Measurements from ENCODE around the gene HAAO. TPM values are rescaled to one million over a fixed set of nuclear protein-coding genes. Genes with fewer than 3 reads are reported as not detected.

HAAO gene
- polyA plus RNA-seq, 6 donors from 2014 or later: 3.0 to 6.7 (median 5.2) TPM; not detected in 1

DNA sequence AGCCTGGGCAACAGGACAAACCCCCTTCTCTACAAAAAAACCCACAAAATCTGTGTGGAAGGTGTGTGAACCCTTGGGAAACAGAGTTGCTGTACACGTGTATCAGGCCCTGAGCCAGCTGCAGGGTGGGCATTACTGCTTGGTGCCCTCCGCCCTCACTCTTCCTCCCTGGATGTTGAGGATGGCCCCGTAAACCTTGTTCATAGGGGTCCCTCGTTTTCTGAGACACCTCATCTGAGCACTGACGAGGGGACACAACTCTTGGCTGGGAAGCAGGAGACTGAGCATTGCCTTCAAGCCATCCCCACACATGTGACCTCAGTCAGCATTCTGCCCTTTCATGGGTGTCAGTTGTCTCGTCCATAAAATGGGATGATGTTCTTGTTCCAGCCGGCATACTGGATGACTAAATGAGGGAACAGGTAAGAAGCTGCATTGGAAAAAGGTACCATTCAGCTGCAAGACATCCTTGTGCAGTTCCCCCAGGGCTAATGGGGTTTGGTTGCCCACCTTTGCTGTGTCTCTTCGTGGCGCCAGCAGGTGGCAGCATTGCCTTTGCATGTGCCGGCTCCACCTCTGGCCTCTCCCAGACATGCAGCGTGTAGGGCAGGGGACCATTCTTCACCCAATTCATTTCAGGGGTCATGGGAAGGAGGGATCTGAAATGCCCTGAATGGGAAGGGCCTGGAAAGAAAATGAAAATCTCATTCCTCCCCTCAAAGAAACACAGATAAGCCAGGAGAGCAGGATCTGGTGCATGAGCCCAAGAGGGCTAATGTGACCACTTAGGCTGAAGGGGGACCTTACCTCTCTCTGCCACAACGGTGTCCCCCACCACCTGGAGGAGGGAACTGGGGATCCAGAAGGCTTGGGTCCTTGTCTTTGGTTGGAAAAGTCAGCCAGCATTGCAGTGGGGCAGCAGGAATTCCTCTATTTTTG, 36.4 kb upstream of the HAAO start:
- Mint-ChIP-seq H3K9me3 (peaks cover 0 to 1% (median 0%) of the 10 kb centered on the region in 7 donors), H3K27ac (peak overlapping the region in 3 of 6 donors; percentile 51 to 73 (median 60)), H3K36me3 (no peaks in the 10 kb centered on the region), H3K4me3 (peak overlapping the region in 1 of 8 donors; percentile 28), H3K4me1 (peaks cover 10 to 22% (median 16%) of the 10 kb centered on the region in 3 donors), H3K27me3 (peaks cover 0 to 15% (median 0%) of the 10 kb centered on the region in 3 donors)
- DNase-seq (peak; percentile 64), ATAC-seq (ENCODE audit: low read depth in 2 of 2) (peak; percentile 88 to 92)

- Mint-ChIP-seq H3K27me3 (peaks cover 0 to 15% (median 0%) of the 10 kb centered on the region in 3 donors), H3K9me3 (peaks cover 0 to 1% (median 0%) of the 10 kb centered on the region in 7 donors), H3K4me1 (peaks cover 10 to 22% (median 16%) of the 10 kb centered on the region in 3 donors), H3K4me3 (peak overlapping the region in 7 of 8 donors; percentile 36 to 88 (median 67)), H3K27ac (peak overlapping the region in 1 of 6 donors; percentile 60), H3K36me3 (no peaks in the 10 kb centered on the region)
- ATAC-seq (ENCODE audit: low read depth in 2 of 2) (peak; percentile 75 to 82), DNase-seq (peak; percentile 68)
These were observed 35.5 kb upstream of the HAAO start for GRCh38 chr2:42827647-42828486.

GRCh38 chr2:42826231-42826630, 33.8 kb upstream of the HAAO start:
- Mint-ChIP-seq H3K4me1 (peaks cover 10 to 22% (median 16%) of the 10 kb centered on the region in 3 donors), H3K27ac (no peak overlapping the region), H3K4me3 (no peak overlapping the region), H3K27me3 (peaks cover 0 to 15% (median 0%) of the 10 kb centered on the region in 3 donors), H3K9me3 (no peaks in the 10 kb centered on the region), H3K36me3 (no peaks in the 10 kb centered on the region)
- no peak for ATAC-seq (ENCODE audit: low read depth in 2 of 2)
- no peak for DNase-seq

DNA sequence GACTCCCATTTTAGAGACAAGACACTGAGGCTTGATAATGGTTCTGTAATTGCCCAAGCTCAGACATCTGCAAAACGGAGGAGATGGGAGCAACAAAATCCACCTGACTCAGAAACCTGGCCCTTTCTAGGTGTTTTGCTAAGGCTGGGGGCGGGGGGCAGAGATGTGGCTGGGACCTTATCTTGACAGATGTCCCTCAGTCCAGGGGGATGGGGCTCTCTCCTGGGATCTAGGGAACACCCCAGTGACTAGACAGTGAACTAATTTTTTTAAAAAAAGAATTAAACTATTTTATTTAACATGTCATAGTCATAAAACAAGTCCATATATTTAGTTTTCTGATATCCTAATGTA, 32.0 kb upstream of the HAAO start:
- H3K27ac Mint-ChIP-seq: no peak overlapping the region
- peaks cover 0 to 18% (median 0%) of the 10 kb centered on the region in 3 donors for H3K27me3 Mint-ChIP-seq
- peaks cover 10 to 20% (median 16%) of the 10 kb centered on the region in 3 donors for H3K4me1 Mint-ChIP-seq
- no peak overlapping the region for H3K4me3 Mint-ChIP-seq
- H3K9me3 Mint-ChIP-seq: peaks cover 0 to under 1% (median 0%) of the 10 kb centered on the region in 7 donors
- H3K36me3 Mint-ChIP-seq: peaks cover 0 to 3% of the 10 kb centered on the region in 2 donors
- DNase-seq (no peak), ATAC-seq (ENCODE audit: low read depth in 2 of 2) (no peak)

DNA sequence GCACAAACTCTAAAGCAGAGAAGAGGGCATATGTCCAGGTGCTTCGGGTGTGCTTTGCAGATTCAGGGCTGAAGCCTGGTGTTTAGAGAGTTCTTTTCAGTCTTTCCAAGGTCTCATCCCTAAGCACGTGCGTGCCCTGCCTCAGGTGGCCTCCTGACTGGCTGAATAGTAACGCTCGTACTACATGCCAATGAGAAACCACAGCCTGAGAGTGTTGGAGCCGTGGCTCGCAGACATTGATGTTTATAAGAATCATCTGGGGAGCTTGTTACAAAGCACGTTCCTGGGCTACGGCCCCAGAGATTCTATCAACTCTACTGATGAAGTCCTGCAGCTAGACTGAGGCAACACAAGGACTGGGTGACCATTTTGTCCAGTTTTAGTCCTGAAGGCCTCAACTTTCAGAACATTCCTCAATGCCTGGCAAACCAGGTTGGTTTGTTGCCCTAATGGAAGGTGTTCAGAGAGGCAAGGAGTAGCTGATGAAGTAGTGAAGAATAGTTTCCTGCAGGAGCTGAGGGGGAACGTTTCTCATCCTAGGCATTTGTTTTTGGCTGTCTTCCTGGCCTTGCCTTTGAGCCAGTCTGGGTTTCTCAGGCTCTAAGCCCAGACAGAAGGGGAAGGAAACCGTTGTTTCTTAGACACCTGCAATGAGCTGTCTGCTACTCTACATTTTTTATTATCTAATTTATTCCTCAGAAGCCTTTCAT, 31.5 kb upstream of the HAAO start:
- H3K36me3 Mint-ChIP-seq: peaks cover 0 to 8% of the 10 kb centered on the region in 2 donors
- ATAC-seq (ENCODE audit: low read depth in 2 of 2) (no peak), DNase-seq (no peak)
- H3K27me3 Mint-ChIP-seq: peaks cover 0 to 22% (median 0%) of the 10 kb centered on the region in 3 donors
- no peak overlapping the region for H3K27ac Mint-ChIP-seq
- H3K9me3 Mint-ChIP-seq: peaks cover 0 to 5% (median 0%) of the 10 kb centered on the region in 7 donors
- peaks cover 7 to 15% (median 14%) of the 10 kb centered on the region in 3 donors for H3K4me1 Mint-ChIP-seq
- H3K4me3 Mint-ChIP-seq: no peak overlapping the region

DNA sequence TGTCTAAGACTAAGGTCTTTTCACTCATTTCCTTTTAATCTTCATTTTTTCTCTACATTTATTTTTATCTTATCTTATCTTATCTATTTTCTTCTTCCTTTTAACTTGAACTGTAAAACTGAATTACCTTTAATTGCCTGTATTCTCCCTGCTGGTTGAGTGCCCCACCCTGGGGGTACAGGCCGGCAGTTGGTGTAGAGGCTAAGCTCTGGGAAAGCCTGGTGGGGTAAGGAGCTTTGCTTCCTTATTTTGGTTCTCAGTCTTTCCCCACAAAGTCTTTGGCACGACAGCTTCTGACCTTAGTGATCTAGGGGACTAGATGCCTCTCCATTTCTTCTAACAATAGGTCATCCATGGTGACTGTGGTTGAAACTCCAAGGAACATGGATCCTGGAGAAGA, 26.8 kb upstream of the HAAO start:
- no peaks in the 10 kb centered on the region for H3K4me1 Mint-ChIP-seq
- ATAC-seq (ENCODE audit: low read depth in 2 of 2): no peak

GRCh38 chr2:42815726-42816125, 23.3 kb upstream of the HAAO start:
- peaks cover 6 to 9% of the 10 kb centered on the region in 2 donors for H3K36me3 Mint-ChIP-seq

More for the DNA sequence above, 26.8 kb upstream of the HAAO start:
- H3K4me3 Mint-ChIP-seq: no peak overlapping the region
- peaks cover 0 to 7% (median 0%) of the 10 kb centered on the region in 3 donors for H3K27me3 Mint-ChIP-seq
- H3K36me3 Mint-ChIP-seq: peaks cover under 1 to 9% of the 10 kb centered on the region in 2 donors
- no peak for DNase-seq
- peaks cover 0 to 10% (median 2%) of the 10 kb centered on the region in 7 donors for H3K9me3 Mint-ChIP-seq
- no peak overlapping the region for H3K27ac Mint-ChIP-seq

GRCh38 chr2:42813763-42814162, 21.4 kb upstream of the HAAO start:
- DNase-seq: no peak
- peak overlapping the region in 1 of 6 donors; percentile 65 for H3K27ac Mint-ChIP-seq
- ATAC-seq (ENCODE audit: low read depth in 2 of 2): no peak
- peaks cover 0 to 4% (median 2%) of the 10 kb centered on the region in 7 donors for H3K9me3 Mint-ChIP-seq
- H3K4me3 Mint-ChIP-seq: peak overlapping the region in 1 of 8 donors; percentile 96
- H3K4me1 Mint-ChIP-seq: peaks cover 13 to 17% (median 16%) of the 10 kb centered on the region in 3 donors
- no peaks in the 10 kb centered on the region for H3K27me3 Mint-ChIP-seq
- H3K36me3 Mint-ChIP-seq: peaks cover 0 to 6% of the 10 kb centered on the region in 2 donors

More at GRCh38 chr2:42815726-42816125, 23.3 kb upstream of the HAAO start:
- peaks cover 1 to 9% (median 5%) of the 10 kb centered on the region in 3 donors for H3K4me1 Mint-ChIP-seq
- no peak overlapping the region for H3K4me3 Mint-ChIP-seq
- DNase-seq (no peak), ATAC-seq (ENCODE audit: low read depth in 2 of 2) (no peak)
- peaks cover 0 to 7% (median 0%) of the 10 kb centered on the region in 3 donors for H3K27me3 Mint-ChIP-seq
- H3K9me3 Mint-ChIP-seq: peaks cover 0 to 10% (median 4%) of the 10 kb centered on the region in 7 donors
- no peak overlapping the region for H3K27ac Mint-ChIP-seq

DNA sequence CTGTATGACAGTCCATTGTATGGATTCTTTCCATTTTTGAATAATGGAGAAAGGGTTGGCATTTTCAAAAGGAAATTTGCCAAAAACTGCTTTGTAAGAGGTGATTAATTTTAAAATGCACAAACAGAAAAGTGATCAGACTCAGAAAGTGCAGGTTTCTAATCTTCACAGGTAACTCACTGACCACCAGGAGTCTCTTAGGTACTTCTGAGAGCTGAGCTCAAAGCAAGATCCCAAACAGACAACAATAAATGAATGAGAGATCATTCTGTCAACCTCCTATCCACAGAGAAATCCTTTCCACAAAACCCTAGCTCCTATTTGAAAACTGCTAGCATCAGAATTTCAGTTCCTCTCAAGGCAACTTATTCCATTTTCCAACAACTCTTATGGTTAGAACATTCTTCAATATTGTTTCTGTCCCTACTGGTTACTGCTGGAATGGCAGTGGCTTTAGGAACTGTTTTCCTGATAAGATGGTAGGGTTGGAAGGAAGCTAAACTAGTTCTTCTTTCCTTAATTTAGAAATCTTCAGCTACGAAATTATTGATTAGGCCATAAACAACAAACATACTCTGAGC, 20.6 kb upstream of the HAAO start:
- Mint-ChIP-seq H3K27me3 (no peaks in the 10 kb centered on the region), H3K4me3 (peak overlapping the region in 5 of 8 donors; percentile 60 to 96 (median 71)), H3K27ac (peak overlapping the region in 2 of 6 donors; percentile 44 to 65), H3K4me1 (peaks cover 13 to 17% (median 16%) of the 10 kb centered on the region in 3 donors), H3K9me3 (peaks cover 0 to 2% (median 0%) of the 10 kb centered on the region in 7 donors), H3K36me3 (peaks cover 0 to 6% of the 10 kb centered on the region in 2 donors)
- ATAC-seq (ENCODE audit: low read depth in 2 of 2) (no peak), DNase-seq (no peak)

GRCh38 chr2:42810971-42811811, 18.8 kb upstream of the HAAO start:
- Mint-ChIP-seq H3K4me1 (peaks cover 13 to 17% (median 16%) of the 10 kb centered on the region in 3 donors), H3K4me3 (peak overlapping the region; percentile 95 to 99 (median 98)), H3K9me3 (peaks cover 0 to 2% (median 0%) of the 10 kb centered on the region in 7 donors), H3K36me3 (peaks cover 0 to 6% of the 10 kb centered on the region in 2 donors), H3K27me3 (no peaks in the 10 kb centered on the region), H3K27ac (peak overlapping the region; percentile 98 to 100 (median 100))
- DNase-seq (peak; percentile 64), ATAC-seq (ENCODE audit: low read depth in 2 of 2) (peak; percentile 13 to 17)

DNA sequence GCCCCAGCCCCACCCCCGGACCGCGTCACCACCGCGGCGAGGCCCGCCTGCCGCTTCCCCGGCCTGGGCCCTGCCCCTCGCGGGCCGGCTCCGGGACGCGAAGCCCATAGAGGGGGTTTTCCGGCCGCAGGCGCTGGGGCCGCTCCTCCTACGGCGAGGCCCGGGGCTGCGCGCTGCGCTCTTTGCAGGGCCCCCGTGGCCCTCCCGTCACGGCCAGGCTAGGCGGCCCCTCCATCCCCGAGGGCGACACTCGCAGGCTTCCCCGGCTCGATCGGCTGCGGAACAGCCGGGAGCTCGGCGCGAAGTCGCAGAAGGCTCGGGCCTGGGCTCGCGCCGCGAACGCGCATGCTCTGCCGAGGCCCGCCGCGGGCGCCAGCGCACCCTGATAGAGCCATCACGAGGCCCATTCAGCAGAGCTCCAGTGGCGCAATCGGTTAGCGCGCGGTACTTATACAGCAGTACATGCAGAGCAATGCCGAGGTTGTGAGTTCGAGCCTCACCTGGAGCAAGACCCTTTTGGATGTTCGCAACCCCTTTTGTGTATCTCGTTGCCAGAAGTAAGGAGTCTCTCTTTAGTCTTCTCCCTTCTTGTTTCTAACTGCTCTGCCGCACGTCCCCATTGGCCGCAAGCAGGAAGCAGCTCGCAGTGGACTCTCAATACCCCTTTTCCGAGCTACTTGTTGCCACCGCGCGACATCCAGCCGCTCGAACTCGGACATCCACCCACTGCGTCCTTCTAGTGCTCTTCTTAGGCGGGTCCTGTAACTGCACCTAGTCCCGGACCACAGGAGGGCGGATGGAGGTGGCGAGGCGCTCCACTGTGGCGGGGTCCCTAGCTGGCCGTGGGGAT, 18.0 kb upstream of the HAAO start:
- Mint-ChIP-seq H3K27ac (peak overlapping the region; percentile 98 to 100 (median 100)), H3K4me3 (peak overlapping the region; percentile 95 to 99 (median 98)), H3K36me3 (peaks cover 0 to 6% of the 10 kb centered on the region in 2 donors), H3K9me3 (peaks cover 0 to 2% (median 0%) of the 10 kb centered on the region in 7 donors), H3K4me1 (peaks cover 13 to 17% (median 16%) of the 10 kb centered on the region in 3 donors), H3K27me3 (no peaks in the 10 kb centered on the region)
- peak; percentile 96 for DNase-seq
- ATAC-seq (ENCODE audit: low read depth in 2 of 2): peak; percentile 76 to 77
